G401 (cell line): ENCODE measurements around the gene RNF126. TPM values are rescaled to one million over a fixed set of nuclear protein-coding genes. Genes with fewer than 3 reads are reported as not detected.
"Not testable (repeated sequence)": the region's sequence is repeated elsewhere in the genome, so short reads cannot be mapped to it uniquely, and the experiment has no call there.

Experiments used
- DNase-seq: peaks from one replicate; pipeline ENCODE4 v3.0.0-alpha.2; 2015; ENCODE audit warnings: low spot score
- in situ Hi-C: cut with HindIII; loops from 2 replicates; pipeline ENCODE4 v1.10.0; 2016; ENCODE audit warnings: low sequenced_read_pairs, mixed read lengths
- total RNA-seq: library from RNA; depleted of rRNA; stranded (reverse); fragments of >200 nt; shearing (Covaris generic); gene quantifications from 2 replicates; pipeline ENCODE4 v1.2.3, GENCODE V29; 2014; rRNA removed

RNF126 gene
- total RNA-seq, result 44.5 and 48.7 TPM in 2 replicates

DNA sequence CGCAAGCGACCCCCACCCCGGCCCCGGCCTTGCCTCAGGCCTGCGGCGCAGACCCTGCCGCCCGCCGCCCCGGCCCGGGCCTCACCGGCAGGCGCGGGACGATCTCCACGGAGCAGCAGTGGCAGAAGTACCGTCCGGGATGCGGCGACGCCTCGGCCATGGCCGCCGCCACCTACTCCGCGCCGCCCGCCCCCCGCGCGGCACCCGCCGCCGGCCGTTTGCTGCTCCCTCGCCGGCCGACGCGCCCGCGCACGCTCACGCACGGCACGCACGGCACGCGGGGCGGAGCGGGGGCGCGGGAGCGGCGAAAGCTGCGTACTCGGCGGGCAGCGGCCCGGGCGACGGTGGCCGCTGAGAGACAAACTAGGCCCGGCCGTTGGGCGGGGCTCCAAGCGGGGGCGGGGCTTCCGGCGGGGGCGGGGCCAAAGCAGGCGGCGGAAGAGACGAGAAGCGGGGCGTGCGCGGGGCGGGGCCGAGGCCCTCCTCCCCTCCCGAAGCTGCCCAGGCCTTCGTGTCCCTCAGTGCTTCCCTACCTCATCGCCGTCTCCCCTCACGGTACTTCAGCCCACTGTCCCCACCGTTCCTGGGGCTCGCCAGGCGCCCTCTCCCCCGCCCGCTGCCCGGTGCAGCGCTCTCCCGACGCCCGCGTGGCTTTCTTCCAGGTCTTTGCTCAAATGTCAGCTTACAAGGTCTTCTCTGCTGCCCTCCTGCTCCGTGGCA lies at the start of gene RNF126:
Gene RNF126, minus strand, starts transcription at position 253 of the 720 bp plus-strand sequence. Its CDS starts 93 bp downstream, at position 160.
- in situ Hi-C loops, result no loop called here
- DNase-seq, result peak; percentile 89

DNA sequence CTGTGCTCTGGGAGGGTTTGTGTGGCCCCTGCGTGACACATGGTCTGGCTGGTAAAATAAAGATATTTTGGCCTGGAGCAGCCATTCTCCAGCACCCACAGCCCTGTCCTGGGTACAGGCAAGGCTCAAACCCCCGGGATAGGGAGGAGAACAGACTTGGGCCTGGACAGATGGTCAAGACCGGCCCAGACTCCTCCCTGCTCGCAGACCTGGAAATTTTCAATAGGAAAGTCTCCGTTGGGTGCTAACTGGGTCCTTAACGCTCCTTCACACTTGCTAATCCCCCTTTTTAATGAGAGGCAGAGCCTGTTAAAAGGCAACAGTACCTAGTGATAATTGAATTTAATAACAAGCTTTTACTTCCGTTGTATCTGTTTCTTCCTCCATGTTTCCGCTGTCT lies 48.2 kb upstream of the RNF126 start:
- peak; percentile 42 for DNase-seq
- in situ Hi-C loops, result no loop called here

DNA sequence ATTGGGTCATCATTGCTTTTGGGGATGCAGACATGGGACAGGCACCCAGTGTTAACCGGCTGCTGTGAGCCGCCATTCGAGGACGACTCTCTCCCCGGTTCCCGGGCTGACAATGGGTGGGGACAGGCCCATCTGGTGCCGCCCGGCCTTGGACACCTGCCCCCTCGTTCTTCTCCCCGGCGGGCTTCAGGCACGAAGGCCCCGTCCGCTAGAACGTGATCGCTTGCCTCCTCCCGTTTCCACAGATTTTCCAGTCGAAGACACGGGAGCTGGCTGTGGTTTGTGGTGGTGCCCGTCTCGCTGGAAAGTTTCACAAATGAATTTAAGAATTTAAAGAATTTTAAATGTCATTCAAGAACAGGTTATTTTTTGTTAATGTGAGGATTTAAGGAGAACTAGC lies 47.8 kb upstream of the RNF126 start:
- peak; percentile 52 for DNase-seq
- in situ Hi-C loops, result no loop called here

DNA sequence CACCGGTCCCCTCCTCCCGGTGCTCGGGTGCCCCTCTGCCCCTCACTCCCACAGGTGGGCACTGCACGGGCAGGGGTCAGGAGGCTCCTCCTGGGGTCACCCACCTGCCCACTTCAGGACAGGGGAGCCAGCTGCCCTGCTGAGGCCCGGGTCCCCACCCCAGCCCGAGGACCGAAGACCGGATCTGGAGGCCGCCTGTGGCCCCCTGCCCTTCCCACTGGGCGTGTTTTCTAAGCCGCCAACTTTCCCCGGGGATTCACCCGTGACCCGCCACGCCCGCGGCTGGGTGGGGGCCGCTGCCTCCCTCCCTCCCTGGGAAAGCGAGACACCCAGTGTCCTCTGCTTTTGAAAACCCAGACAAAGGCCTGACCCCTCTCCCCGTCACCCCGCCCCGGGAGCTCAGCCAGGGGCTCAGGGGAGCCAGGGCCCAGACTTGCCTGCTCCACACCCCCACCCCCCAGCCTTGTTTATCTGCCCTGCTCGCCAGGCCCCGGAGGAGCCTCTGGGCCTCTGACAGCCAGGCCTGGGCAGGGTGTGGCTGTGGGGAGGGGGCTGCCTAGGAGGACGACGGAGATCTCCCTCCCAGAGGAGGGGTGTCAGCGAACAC lies 47.1 kb upstream of the RNF126 start:
- no peak for DNase-seq
- in situ Hi-C loops, result no loop called here

GRCh38 chr19:709196-709964 lies 46.4 kb upstream of the RNF126 start:
- no peak for DNase-seq
- in situ Hi-C loops, result no loop called here

GRCh38 chr19:708154-709143 lies 45.4 kb upstream of the RNF126 start, which contains the start of gene PALM:
PALM (plus strand) TSS chr19:708935; CDS start chr19:709147, 212 bp downstream.
- DNase-seq, result peak; percentile 33
- in situ Hi-C loops, result no loop called here

GRCh38 chr19:704447-704741 lies 41.4 kb upstream of the RNF126 start:
- no peak for DNase-seq
- in situ Hi-C loops, result no loop called here

- no peak for DNase-seq
- in situ Hi-C loops, result no loop called here
These were observed 40.8 kb upstream of the RNF126 start for GRCh38 chr19:703651-704446.

GRCh38 chr19:703329-703650 lies 40.3 kb upstream of the RNF126 start:
- no peak for DNase-seq
- in situ Hi-C loops, result no loop called here

GRCh38 chr19:702847-703246 lies 39.8 kb upstream of the RNF126 start:
- in situ Hi-C loops, DNase-seq: not testable (repeated sequence)

- in situ Hi-C loops, DNase-seq: not testable (repeated sequence)
These were observed 36.9 kb upstream of the RNF126 start for GRCh38 chr19:699885-700284.

- in situ Hi-C loops, DNase-seq: not testable (repeated sequence)
These were observed 35.5 kb upstream of the RNF126 start for GRCh38 chr19:698529-698928.

DNA sequence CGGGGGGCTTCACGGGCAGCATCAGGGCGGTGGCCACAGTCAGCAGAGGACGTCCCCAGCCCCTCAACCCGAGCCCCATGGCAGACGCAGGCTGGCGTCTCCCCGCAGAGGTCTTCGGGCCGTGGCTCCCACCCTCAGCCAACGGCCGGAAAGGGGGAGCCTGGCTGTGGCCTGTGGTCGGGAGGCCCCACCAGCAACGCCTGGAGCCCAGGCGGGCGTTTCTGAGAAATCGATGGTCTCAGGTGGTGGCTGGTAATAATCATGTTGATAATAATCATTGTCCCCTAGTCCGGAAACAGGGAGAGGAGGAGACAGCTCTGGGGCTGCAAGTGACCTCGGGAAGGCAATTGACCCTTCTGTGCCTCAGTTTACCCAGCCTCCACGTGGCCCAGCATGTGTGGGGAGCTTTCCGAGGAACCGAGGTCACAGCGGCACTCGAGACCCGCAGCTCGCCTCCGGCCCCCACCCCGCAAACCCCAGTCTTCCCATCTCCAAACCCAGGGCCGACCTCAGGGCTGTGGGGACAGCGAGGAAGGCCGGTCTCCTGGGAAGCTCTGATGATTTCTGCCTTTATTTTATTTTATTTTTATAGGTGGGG lies 32.4 kb upstream of the RNF126 start, which contains the start of gene PRSS57:
Gene PRSS57, minus strand, starts transcription at position 101 of the 598 bp plus-strand sequence. Its CDS starts 22 bp downstream, at position 79.
- in situ Hi-C loops, result no loop called here
- DNase-seq, result no peak

GRCh38 chr19:694481-695351 lies 31.7 kb upstream of the RNF126 start:
- no peak for DNase-seq
- in situ Hi-C loops, result no loop called here

GRCh38 chr19:690203-690602 lies 27.2 kb upstream of the RNF126 start:
- in situ Hi-C loops, result no loop called here
- DNase-seq, result no peak

DNA sequence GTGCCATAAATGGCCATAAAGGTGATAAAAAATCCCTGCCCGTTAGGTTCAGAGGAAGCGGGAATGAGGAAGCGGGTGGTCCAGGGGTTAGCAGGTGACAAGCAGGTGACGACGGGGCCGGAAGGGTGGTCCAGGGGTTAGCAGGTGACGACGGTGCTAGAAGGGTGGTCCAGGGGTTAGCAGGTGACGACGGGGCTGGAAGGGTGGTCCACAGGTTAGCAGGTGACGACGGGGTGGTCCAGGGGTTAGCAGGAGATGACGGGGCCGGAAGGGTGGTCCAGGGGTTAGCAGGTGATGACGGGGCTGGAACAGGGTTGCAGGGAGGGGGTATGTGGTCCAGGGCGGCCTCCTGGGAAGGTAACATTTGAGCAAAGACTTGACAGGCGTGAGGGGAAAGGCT lies 26.0 kb upstream of the RNF126 start:
- no peak for DNase-seq
- in situ Hi-C loops, result no loop called here

GRCh38 chr19:688214-688613 lies 25.2 kb upstream of the RNF126 start:
- in situ Hi-C loops, result no loop called here
- no peak for DNase-seq
